Hematopoietic multipotent progenitor cell treated with erythropoietin and hydrocortisone succinate and interleukin-3 and kit ligand, for 8 days (in vitro differentiated cells): ENCODE results near the gene DTX1.
"Not testable (repeated sequence)": the region's sequence is repeated elsewhere in the genome, so short reads cannot be mapped to it uniquely, and the experiment has no call there.

Experiments
- DNase-seq: peaks from one replicate; pipeline ENCODE4 v3.0.0-alpha.2; 2015

The DTX1 gene

GRCh38 chr12:113137861-113138783 is 81.6 kb downstream of the DTX1 start:
- DNase-seq = no peak

DNA sequence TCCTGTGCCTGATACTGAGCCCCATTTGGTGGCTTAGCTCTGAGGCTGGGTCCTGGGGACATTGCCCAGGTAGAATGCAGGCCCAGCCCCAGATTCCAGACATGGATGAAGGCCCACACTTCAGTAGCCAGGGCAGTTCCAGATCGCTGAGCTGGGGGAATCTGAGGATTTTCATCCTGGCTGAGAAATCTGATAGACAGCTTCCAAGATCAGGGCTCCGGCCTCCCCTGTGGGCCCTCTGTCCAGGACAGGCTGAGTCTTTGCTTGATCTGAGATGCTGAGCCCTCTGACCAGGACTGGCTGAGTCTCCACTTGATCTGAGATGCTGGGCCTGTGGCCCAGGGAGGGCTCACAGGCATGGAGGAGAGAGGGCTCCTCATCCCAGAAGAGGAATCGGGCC is 82.3 kb downstream of the DTX1 start:
- DNase-seq = no peak

DNA sequence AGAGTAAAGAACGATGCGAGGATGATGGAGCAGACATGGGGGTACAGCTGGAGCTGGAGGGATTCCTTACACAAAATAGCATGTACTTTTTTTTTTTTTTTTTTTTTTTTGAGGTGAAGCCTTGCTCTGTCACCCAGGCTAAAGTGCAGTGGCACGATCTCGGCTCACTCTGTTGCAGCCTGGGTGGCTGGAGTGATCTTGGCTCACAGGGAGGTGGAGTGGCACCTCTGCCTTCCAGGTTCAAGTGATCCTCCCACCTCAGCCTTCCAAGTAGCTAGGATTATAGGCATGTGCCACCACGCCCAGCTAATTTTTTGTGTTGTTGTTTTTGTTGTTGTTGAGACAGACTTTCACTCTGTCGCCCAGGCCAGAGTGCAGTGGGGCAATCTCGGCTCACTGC is 84.2 kb downstream of the DTX1 start:
- no peak for DNase-seq

DNA sequence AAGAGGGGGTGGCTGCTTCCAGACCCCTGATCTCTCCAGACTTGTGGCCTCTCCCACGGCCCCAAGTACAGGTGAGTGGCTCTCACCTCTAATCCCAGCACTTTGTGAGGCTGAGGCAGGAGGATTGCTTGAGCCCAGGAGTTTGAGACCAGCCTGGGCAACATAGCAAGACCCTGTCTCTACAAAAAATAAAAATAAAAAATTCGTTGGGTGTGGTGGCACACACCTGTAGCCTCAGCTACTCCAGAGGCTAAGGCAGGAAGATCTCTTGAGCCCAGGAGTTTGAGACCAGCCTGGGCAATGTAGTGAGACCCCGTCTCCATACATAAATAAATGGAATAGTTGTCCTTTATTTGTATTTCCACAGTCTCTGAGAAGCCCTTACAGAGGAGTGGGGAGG is 85.2 kb downstream of the DTX1 start:
- not testable (repeated sequence) for DNase-seq

DNA sequence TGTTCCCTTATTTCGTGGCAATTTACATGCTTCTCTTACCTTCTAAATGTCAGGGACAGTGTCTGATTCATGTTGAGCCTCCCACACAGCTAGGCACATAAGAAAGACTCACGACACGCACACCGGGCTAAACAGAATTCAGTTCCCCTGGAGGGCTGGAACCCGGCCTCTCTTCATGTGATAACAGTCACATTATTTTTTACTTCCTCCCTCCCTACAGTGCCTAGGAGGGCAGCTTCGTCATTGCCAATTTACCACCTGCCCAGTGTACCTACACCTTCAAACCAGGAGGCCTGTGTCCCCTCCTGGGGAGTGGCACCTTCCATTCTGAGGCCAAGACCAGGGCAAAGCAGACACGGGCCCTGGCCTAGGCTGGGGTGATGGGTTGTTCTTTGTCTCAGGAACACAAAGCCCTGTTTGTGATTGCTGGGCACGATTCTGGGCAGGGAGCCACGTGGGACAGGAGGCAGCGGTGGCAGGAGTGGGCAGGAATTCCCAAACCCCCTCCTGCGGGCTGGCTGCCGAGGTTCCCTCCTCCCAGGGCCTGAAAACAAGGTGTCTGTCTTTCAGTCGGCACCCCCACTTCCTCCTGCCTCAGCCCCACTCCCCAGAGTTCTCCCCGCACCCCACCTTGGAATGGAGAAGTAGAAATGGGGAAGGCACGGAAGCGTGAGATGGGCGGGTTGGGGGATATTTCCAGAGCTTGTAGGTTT is 85.8 kb downstream of the DTX1 start:
- no peak for DNase-seq

DNA sequence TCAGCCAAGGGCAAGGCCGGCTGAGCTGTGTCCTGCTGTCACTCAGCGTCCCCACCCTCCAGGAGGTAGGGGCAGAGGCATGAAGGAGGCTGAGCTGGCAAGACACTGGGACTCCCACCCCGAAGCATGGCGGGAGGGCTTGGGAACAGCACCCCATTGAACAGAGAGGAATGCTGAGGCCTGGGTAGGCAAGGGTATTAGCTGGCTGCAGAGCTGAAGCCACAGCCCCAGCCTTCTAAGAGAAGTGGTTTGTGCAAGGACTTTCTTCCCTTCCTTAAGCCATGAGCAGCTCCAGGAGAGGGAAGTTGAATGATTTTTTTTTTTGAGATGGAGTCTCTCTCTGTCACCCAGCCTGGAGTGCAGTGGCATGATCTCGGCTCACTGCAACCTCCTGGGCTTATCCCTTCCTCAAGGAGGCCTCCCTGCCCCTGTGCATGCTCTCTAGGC is 86.4 kb downstream of the DTX1 start:
- DNase-seq = no peak

- DNase-seq = no peak
These were observed 87.4 kb downstream of the DTX1 start for GRCh38 chr12:113143959-113144358.

- no peak for DNase-seq
These were observed 88.3 kb downstream of the DTX1 start for GRCh38 chr12:113144806-113145205.

DNA sequence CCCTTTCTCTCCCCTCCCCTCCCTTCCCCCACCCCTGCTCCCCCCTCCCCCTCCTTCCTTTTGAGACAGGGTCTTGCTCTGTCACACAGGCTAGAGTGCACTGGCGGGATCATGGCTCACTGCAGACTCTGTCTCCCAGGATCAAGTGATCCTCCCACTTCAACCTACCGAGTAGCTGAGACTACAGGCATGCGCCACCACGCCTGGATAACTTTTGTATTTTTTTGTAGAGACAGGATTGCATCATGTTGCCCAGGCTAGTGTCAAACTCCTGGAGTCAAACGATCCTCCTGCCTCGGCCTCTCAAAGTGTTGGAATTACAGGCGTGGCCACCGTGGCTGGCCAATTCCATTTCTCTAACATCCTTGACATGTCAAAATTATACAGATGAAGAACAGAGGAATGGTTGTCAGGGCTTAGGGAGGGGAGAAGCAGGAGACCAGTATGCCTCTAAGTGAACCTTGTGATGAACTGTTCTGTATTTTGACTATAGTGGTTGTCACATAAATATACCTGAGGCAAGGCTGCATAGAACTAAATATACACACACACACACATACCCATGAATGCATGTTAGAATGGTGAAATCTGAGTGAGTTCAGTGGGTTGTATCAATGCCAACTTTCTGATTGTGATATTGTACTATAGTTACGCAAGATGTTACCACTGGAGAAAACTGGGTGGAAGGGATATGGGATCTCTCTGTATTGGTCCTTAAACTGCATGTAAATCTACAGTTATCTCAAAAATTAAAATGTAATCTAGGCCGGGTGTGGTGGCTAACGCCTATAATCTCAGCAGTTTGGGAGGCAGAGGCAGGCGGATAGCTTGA is 89.4 kb downstream of the DTX1 start:
- DNase-seq = no peak

DNA sequence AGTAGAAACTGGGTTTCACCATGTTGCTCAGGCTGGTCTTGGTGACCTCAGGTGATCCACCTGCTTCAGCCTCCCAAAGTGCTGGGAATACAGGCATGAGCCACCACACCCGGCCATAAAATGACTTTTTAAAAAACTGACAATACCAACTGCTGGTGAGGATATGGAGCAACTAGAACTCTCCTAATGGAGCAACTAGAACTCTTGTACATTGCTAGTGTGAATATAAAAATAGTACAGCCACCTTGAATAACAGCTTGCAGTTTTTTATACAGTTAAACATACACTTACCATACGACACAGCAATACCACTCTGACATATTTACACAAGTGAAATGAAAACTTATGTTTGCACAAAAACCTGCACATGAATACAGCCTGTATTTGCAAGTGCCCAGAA is 90.5 kb downstream of the DTX1 start:
- no peak for DNase-seq
